IMR-90 (cell line): ENCODE results near the gene ZNF541. TPM values are rescaled to one million over a fixed set of nuclear protein-coding genes. Genes with fewer than 3 reads are reported as not detected.

Experiments used
- ATAC-seq: fragments of 200-7000 bp; cut with Tn5 transposase; 2 replicates; pipeline ENCODE4 v1.9.1; 2020; ENCODE audit warnings: low read depth, mild to moderate bottlenecking, moderate library complexity
- BruUV-seq: library from RNA; stranded (reverse); fragments of 400-500 nt; replicated peaks from 2 replicates; lab custom pipeline; 2021; lab: Mats Ljungman, UMichigan
- CTCF ChIA-PET: fragments of 300-600 bp; formaldehyde crosslinking; extraction: SDS; loops from one replicate; lab custom pipeline; 2021; ENCODE audit warnings: antibody characterized with exemption; lab: Yijun Ruan, JAX
- POLR2A ChIA-PET: fragments of 300-600 bp; sonication (Branson Sonifier 250); formaldehyde crosslinking; loops from one replicate; lab custom pipeline; 2022; ENCODE audit warnings: antibody characterized with exemption; ENCODE audit not compliant: unreplicated experiment; lab: Charles Lee
- DNase-seq: peaks from one replicate; pipeline ENCODE4 v3.0.0; 2013
- H2AFZ ChIP-seq: replicated peaks from 2 replicates; pipeline ENCODE3; 2013; ENCODE audit warnings: low read length, mild to moderate bottlenecking; ENCODE audit not compliant: poor library complexity
- H2AK5ac ChIP-seq: 2 replicates; pipeline ENCODE4 v1.6.1; 2013; ENCODE audit warnings: low read depth, low read length, inconsistent platforms
- H2AK9ac ChIP-seq: replicated peaks from 2 replicates; pipeline ENCODE3; 2013; ENCODE audit warnings: mild to moderate bottlenecking, low read depth, low read length, moderate library complexity; ENCODE audit not compliant: poor library complexity
- H2BK120ac ChIP-seq: 2 replicates; pipeline ENCODE4 v1.6.1; 2013; ENCODE audit warnings: low read depth, low read length, inconsistent platforms
- H2BK15ac ChIP-seq: 3 replicates; pipeline ENCODE4 v1.6.1; 2013; ENCODE audit warnings: low read depth, low read length, inconsistent platforms
- H2BK20ac ChIP-seq: 2 replicates; pipeline ENCODE4 v1.6.1; 2013; ENCODE audit warnings: low read depth, mild to moderate bottlenecking, inconsistent platforms, low read length, moderate library complexity
- H2BK5ac ChIP-seq: 2 replicates; pipeline ENCODE4 v1.6.1; 2013; ENCODE audit warnings: mild to moderate bottlenecking, low read depth, low read length, inconsistent platforms; ENCODE audit not compliant: poor library complexity, severe bottlenecking
- H3K14ac ChIP-seq: replicated peaks from 2 replicates; pipeline ENCODE4 v1.6.1; 2013; ENCODE audit warnings: low read depth, low read length, inconsistent platforms
- H3K18ac ChIP-seq: 2 replicates; pipeline ENCODE4 v1.6.1; 2013; ENCODE audit warnings: low read depth, low read length, control low read depth
- H3K23ac ChIP-seq: 2 replicates; pipeline ENCODE4 v1.6.1; 2013; ENCODE audit warnings: low read depth, low read length, inconsistent platforms
- H3K27ac ChIP-seq: 2 replicates; pipeline ENCODE4 v1.5.1; 2013; ENCODE audit warnings: mild to moderate bottlenecking, control low read depth, low read length; ENCODE audit not compliant: insufficient read depth
- H3K27me3 ChIP-seq: 2 replicates; pipeline ENCODE4 v1.6.1; 2013; ENCODE audit warnings: low read length; ENCODE audit not compliant: control insufficient read depth, insufficient read depth
- H3K36me3 ChIP-seq: 2 replicates; pipeline ENCODE4 v1.6.1; 2013; ENCODE audit warnings: low read length, mixed read lengths; ENCODE audit not compliant: control insufficient read depth, insufficient read depth
- H3K4ac ChIP-seq: 2 replicates; pipeline ENCODE4 v1.6.1; 2013; ENCODE audit warnings: low read depth, low read length, inconsistent platforms
- H3K4me1 ChIP-seq: 2 replicates; pipeline ENCODE4 v1.6.1; 2013; ENCODE audit warnings: low read length, mixed read lengths; ENCODE audit not compliant: control insufficient read depth, insufficient read depth
- H3K4me2 ChIP-seq: 2 replicates; pipeline ENCODE4 v1.6.1; 2013; ENCODE audit warnings: low read depth, mild to moderate bottlenecking, control low read depth, low read length, moderate library complexity
- H3K4me3 ChIP-seq: 2 replicates; pipeline ENCODE4 v1.5.1; 2013; ENCODE audit warnings: low read depth, mild to moderate bottlenecking, control low read depth, low read length, moderate library complexity; ENCODE audit not compliant: insufficient read depth
- H3K56ac ChIP-seq: 2 replicates; pipeline ENCODE4 v1.6.1; 2013; ENCODE audit warnings: low read length, inconsistent platforms; ENCODE audit not compliant: insufficient read depth; ENCODE audit errors: extremely low read depth
- H3K79me1 ChIP-seq, 2 experiments: 2 replicates each; pipeline ENCODE4 v1.6.1; 2013; ENCODE audit warnings: low read length in 2 of 2, inconsistent platforms in 1 of 2, low read depth in 1 of 2
- H3K9ac ChIP-seq: 2 replicates; pipeline ENCODE4 v1.6.1; 2013; ENCODE audit warnings: low read depth, low read length, control low read depth
- H3K9me1 ChIP-seq: 2 replicates; pipeline ENCODE4 v1.6.1; 2013; ENCODE audit warnings: low read length, inconsistent platforms; ENCODE audit not compliant: insufficient read depth
- H3K9me3 ChIP-seq: 2 replicates; pipeline ENCODE4 v1.6.1; 2013; ENCODE audit warnings: low read length; ENCODE audit not compliant: control insufficient read depth, insufficient read depth
- H4K20me1 ChIP-seq: 2 replicates; pipeline ENCODE4 v1.6.1; 2013; ENCODE audit warnings: low read length, inconsistent platforms; ENCODE audit not compliant: insufficient read depth
- H4K5ac ChIP-seq: 2 replicates; pipeline ENCODE4 v1.6.1; 2013; ENCODE audit warnings: mild to moderate bottlenecking, low read depth, low read length, control low read depth
- H4K8ac ChIP-seq, 2 experiments: 2 replicates each; pipeline ENCODE4 v1.6.1; 2013; ENCODE audit warnings: low read depth in 2 of 2, low read length in 2 of 2, control low read depth in 1 of 2, inconsistent platforms in 1 of 2
- H4K91ac ChIP-seq: 2 replicates; pipeline ENCODE4 v1.6.1; 2013; ENCODE audit warnings: low read depth, low read length, inconsistent platforms; ENCODE audit not compliant: insufficient read depth
- BHLHE40 ChIP-seq: fragments of 150-350 bp; IDR thresholded peaks from 2 replicates; pipeline ENCODE4 v1.6.1; 2016; ENCODE audit warnings: mild to moderate bottlenecking, low read depth, low read length
- CEBPB ChIP-seq: IDR thresholded peaks from 2 replicates; pipeline ENCODE4 v1.6.1; 2012; ENCODE audit warnings: low read depth, low read length, improper control_type of control experiment
- CHD1 ChIP-seq: IDR thresholded peaks from 2 replicates; pipeline ENCODE4 v1.6.1; 2012; ENCODE audit warnings: low read depth, low read length, improper control_type of control experiment
- FOS ChIP-seq: fragments of 150-350 bp; IDR thresholded peaks from 2 replicates; pipeline ENCODE4 v1.6.1; 2016; ENCODE audit warnings: low read depth, low read length
- MAFK ChIP-seq: IDR thresholded peaks from 2 replicates; pipeline ENCODE4 v1.6.1; 2012; ENCODE audit warnings: low read depth, low read length, improper control_type of control experiment
- MAZ ChIP-seq: IDR thresholded peaks from 2 replicates; pipeline ENCODE4 v1.6.1; 2012; ENCODE audit warnings: low read depth, mild to moderate bottlenecking, low read length, improper control_type of control experiment, moderate library complexity, borderline replicate concordance
- MXI1 ChIP-seq: IDR thresholded peaks from 2 replicates; pipeline ENCODE4 v1.6.1; 2012; ENCODE audit warnings: low read depth, mild to moderate bottlenecking, low read length, moderate library complexity, borderline replicate concordance
- NFE2L2 ChIP-seq: fragments of 150-350 bp; IDR thresholded peaks from 2 replicates; pipeline ENCODE4 v1.6.1; 2016; ENCODE audit warnings: low read depth, mild to moderate bottlenecking, low read length
- POLR2A ChIP-seq: IDR thresholded peaks from 2 replicates; pipeline ENCODE4 v1.6.1; 2012; ENCODE audit warnings: mild to moderate bottlenecking, low read depth, low read length
- RAD21 ChIP-seq: IDR thresholded peaks from 2 replicates; pipeline ENCODE4 v1.6.1; 2012; ENCODE audit warnings: low read length, improper control_type of control experiment
- RCOR1 ChIP-seq: IDR thresholded peaks from 2 replicates; pipeline ENCODE4 v1.6.1; 2012; ENCODE audit warnings: mild to moderate bottlenecking, low read length, improper control_type of control experiment; ENCODE audit not compliant: insufficient replicate concordance
- RFX5 ChIP-seq: IDR thresholded peaks from 2 replicates; pipeline ENCODE4 v1.8.0; 2012; ENCODE audit warnings: low read depth, mild to moderate bottlenecking, low read length, moderate library complexity
- SMC3 ChIP-seq: fragments of 150-350 bp; IDR thresholded peaks from 2 replicates; pipeline ENCODE4 v1.6.1; 2016; ENCODE audit warnings: low read depth, mild to moderate bottlenecking, antibody characterized with exemption, low read length, moderate library complexity
- WGBS, 2 experiments: methylation state at CpG; one replicate each; pipeline versions ENCODE4 v1.1.5 to v1.1.7; 2013; ENCODE audit warnings: missing lambda C conversion rate in 2 of 2; ENCODE audit not compliant: insufficient read length in 1 of 2; ENCODE audit errors: extremely low coverage in 2 of 2; 5-methylcytosine and 5-hydroxymethylcytosine counted together
- dilution Hi-C: fragments of 300-500 bp; cut with HindIII; formaldehyde crosslinking; loops from one replicate; pipeline ENCODE4 v1.14.3; 2018; ENCODE audit warnings: low sequenced_read_pairs; ENCODE audit not compliant: unreplicated experiment
- in situ Hi-C: fragments of 300-500 bp; cut with MboI; formaldehyde crosslinking; loops from 3 replicates; pipeline ENCODE4 v1.14.3; 2019; ENCODE audit warnings: low sequenced_read_pairs, inconsistent platforms, mixed read lengths
- intact Hi-C: fragments of 100-400 bp; cut with micrococcal nuclease; formaldehyde crosslinking; loops from 2 replicates; pipeline ENCODE4 v1.10.0; 2022
- polyA plus RNA-seq, 3 experiments: library from polyadenylated mRNA; depleted of rRNA; stranded (reverse); fragments of >200 nt; gene quantifications; 2 replicates each; pipeline ENCODE4 v1.2.3, GENCODE V29; 2012; ENCODE audit warnings: low replicate concordance in 1 of 3
- total RNA-seq: library from RNA; depleted of rRNA; stranded (reverse); fragments of >200 nt; gene quantifications from 2 replicates; pipeline ENCODE4 v1.2.3, GENCODE V29; 2012
- TF ChIP-seq, protein P1 (sequence below): fragments of 150-350 bp; IDR thresholded peaks from 2 replicates; pipeline ENCODE4 v1.6.1; 2016; ENCODE audit warnings: low read depth, mild to moderate bottlenecking, low read length, moderate library complexity, borderline replicate concordance
- TF ChIP-seq, protein P2 (sequence below): fragments of 150-350 bp; IDR thresholded peaks from 2 replicates; pipeline ENCODE4 v1.6.1; 2017; ENCODE audit warnings: mild to moderate bottlenecking, antibody characterized with exemption, low read length, low read depth
- TF ChIP-seq, protein P3 (sequence below): conservative IDR thresholded peaks from 2 replicates; pipeline ENCODE4 v1.5.1; 2012; ENCODE audit warnings: mild to moderate bottlenecking, low read depth, low read length, improper control_type of control experiment

The ZNF541 gene
- total and polyA plus RNA-seq, 2 of the 4 experiments (the other 2 are of a cell fraction), result not detected

DNA sequence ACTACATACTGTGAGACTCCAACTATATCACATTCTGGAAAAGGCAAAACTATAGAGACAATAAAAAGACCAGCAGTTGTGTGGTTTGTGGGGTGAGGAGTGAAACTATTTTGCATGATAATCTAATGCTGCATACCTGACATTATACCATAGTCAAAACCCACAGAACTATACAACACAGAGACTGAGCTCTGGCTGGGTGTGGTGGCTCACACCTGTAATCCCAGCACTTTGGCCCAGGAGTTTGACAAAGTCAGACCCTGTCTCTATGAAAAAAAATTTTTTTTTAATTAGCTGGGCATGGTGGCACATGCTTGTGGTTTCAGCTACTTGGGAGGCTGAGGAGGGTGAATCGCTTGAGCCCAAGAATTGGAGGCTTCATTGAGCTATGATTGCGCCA, 11.9 kb downstream of the ZNF541 start:
- Histone ChIP-seq H3K23ac (no peak overlapping the region), H3K18ac (no peak overlapping the region), H4K91ac (no peak overlapping the region), H3K14ac (no peak overlapping the region), H3K4me1 (no peaks in the 10 kb centered on the region), H3K4ac (no peak overlapping the region), H3K9me3 (no peaks in the 10 kb centered on the region), H2BK120ac (no peak overlapping the region), H4K8ac (no peak overlapping the region), H2BK15ac (no peak overlapping the region), H3K4me3 (no peak overlapping the region), H3K27me3 (peaks cover 11% of the 10 kb centered on the region), H2AK9ac (no peak overlapping the region), H3K36me3 (no peaks in the 10 kb centered on the region), H3K9me1 (no peaks in the 10 kb centered on the region), H3K9ac (no peak overlapping the region), H2BK20ac (no peak overlapping the region), H3K4me2 (no peak overlapping the region), H4K5ac (no peak overlapping the region), H2AFZ (no peak overlapping the region), H3K79me1 (no peaks in the 10 kb centered on the region), H4K20me1 (no peaks in the 10 kb centered on the region), H3K27ac (no peak overlapping the region), H3K56ac (no peak overlapping the region), H2BK5ac (no peak overlapping the region), H2AK5ac (no peak overlapping the region)
- WGBS, 2 experiments, result no CpG with 5 or more reads among the region's 2 CpGs
- CTCF ChIA-PET, result interaction anchor here (0.6 kb wide), 1 partner anchor 9 kb away, joined by 3 read pairs; no protein-coding TSS in a partner anchor
- no peak for ATAC-seq
- intact Hi-C loops, result loop anchor here (5.0 kb wide), 1 partner anchor 39 kb away; no protein-coding TSS in a partner anchor
- BruUV-seq, result no TSS peak
- no peak for DNase-seq
- in situ Hi-C loops, result no loop called here
- no peak for TF ChIP-seq RFX5
- TF ChIP-seq BHLHE40, result no peak
- TF ChIP-seq CHD1, result no peak
- TF ChIP-seq, protein P1, sequence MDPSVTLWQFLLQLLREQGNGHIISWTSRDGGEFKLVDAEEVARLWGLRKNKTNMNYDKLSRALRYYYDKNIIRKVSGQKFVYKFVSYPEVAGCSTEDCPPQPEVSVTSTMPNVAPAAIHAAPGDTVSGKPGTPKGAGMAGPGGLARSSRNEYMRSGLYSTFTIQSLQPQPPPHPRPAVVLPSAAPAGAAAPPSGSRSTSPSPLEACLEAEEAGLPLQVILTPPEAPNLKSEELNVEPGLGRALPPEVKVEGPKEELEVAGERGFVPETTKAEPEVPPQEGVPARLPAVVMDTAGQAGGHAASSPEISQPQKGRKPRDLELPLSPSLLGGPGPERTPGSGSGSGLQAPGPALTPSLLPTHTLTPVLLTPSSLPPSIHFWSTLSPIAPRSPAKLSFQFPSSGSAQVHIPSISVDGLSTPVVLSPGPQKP, result no peak
- no peak for TF ChIP-seq RAD21
- TF ChIP-seq RCOR1, result no peak
- no peak for TF ChIP-seq MAFK
- no peak for TF ChIP-seq POLR2A
- TF ChIP-seq, protein P2, sequence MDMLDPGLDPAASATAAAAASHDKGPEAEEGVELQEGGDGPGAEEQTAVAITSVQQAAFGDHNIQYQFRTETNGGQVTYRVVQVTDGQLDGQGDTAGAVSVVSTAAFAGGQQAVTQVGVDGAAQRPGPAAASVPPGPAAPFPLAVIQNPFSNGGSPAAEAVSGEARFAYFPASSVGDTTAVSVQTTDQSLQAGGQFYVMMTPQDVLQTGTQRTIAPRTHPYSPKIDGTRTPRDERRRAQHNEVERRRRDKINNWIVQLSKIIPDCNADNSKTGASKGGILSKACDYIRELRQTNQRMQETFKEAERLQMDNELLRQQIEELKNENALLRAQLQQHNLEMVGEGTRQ, result no peak
- no peak for TF ChIP-seq MAZ
- TF ChIP-seq SMC3, result no peak
- TF ChIP-seq, protein P3, sequence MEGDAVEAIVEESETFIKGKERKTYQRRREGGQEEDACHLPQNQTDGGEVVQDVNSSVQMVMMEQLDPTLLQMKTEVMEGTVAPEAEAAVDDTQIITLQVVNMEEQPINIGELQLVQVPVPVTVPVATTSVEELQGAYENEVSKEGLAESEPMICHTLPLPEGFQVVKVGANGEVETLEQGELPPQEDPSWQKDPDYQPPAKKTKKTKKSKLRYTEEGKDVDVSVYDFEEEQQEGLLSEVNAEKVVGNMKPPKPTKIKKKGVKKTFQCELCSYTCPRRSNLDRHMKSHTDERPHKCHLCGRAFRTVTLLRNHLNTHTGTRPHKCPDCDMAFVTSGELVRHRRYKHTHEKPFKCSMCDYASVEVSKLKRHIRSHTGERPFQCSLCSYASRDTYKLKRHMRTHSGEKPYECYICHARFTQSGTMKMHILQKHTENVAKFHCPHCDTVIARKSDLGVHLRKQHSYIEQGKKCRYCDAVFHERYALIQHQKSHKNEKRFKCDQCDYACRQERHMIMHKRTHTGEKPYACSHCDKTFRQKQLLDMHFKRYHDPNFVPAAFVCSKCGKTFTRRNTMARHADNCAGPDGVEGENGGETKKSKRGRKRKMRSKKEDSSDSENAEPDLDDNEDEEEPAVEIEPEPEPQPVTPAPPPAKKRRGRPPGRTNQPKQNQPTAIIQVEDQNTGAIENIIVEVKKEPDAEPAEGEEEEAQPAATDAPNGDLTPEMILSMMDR, result no peak
- TF ChIP-seq CEBPB, result no peak
- TF ChIP-seq NFE2L2, result no peak
- no peak for TF ChIP-seq FOS
- TF ChIP-seq MXI1, result no peak
- POLR2A ChIA-PET, result no interaction called here
- dilution Hi-C loops, result no loop called here
